HepG2 (cell line): ENCODE results near the gene AEBP1.

ENCODE experiments used
- ATF3 ChIP-seq: sonication (generic); formaldehyde crosslinking; IDR thresholded peaks from 2 replicates; pipeline ENCODE4 v1.4.0; 2020; ENCODE audit warnings: missing genetic modification reagents
- CC2D1A ChIP-seq: sonication (generic); formaldehyde crosslinking; IDR thresholded peaks from 2 replicates; pipeline ENCODE4 v1.8.1; 2023; ENCODE audit warnings: mild to moderate bottlenecking, missing genetic modification reagents
- SRSF1 ChIP-seq: fragments of 200-400 bp; formaldehyde crosslinking; optimal IDR thresholded peaks from 2 replicates; pipeline ENCODE3; 2017; ENCODE audit warnings: mild to moderate bottlenecking, low read depth, low read length, moderate library complexity
- TFDP2 ChIP-seq: sonication (generic); formaldehyde crosslinking; IDR thresholded peaks from 2 replicates; pipeline ENCODE4 v1.4.0; 2020; ENCODE audit warnings: missing genetic modification reagents
- ZNF329 ChIP-seq: sonication (generic); formaldehyde crosslinking; IDR thresholded peaks from 2 replicates; pipeline ENCODE4 v1.9.0; 2021; ENCODE audit warnings: low read depth, mild to moderate bottlenecking, missing genetic modification reagents
- ZNF44 ChIP-seq: sonication (generic); formaldehyde crosslinking; IDR thresholded peaks from 2 replicates; pipeline ENCODE4 v1.5.1; 2020; ENCODE audit warnings: mild to moderate bottlenecking, missing genetic modification reagents
- ZNF580 ChIP-seq: IDR thresholded peaks from 2 replicates; pipeline ENCODE4 v1.6.1; 2016; ENCODE audit warnings: low read depth, borderline replicate concordance
- ZNF670 ChIP-seq: sonication (generic); formaldehyde crosslinking; IDR thresholded peaks from 2 replicates; pipeline ENCODE4 v1.8.0; 2022; ENCODE audit warnings: mild to moderate bottlenecking, missing genetic modification reagents, borderline replicate concordance
- TF ChIP-seq, protein P1 (sequence below): fragments of 450-650 bp; IDR thresholded peaks from 2 replicates; pipeline ENCODE4 v1.6.1; 2016

DNA sequence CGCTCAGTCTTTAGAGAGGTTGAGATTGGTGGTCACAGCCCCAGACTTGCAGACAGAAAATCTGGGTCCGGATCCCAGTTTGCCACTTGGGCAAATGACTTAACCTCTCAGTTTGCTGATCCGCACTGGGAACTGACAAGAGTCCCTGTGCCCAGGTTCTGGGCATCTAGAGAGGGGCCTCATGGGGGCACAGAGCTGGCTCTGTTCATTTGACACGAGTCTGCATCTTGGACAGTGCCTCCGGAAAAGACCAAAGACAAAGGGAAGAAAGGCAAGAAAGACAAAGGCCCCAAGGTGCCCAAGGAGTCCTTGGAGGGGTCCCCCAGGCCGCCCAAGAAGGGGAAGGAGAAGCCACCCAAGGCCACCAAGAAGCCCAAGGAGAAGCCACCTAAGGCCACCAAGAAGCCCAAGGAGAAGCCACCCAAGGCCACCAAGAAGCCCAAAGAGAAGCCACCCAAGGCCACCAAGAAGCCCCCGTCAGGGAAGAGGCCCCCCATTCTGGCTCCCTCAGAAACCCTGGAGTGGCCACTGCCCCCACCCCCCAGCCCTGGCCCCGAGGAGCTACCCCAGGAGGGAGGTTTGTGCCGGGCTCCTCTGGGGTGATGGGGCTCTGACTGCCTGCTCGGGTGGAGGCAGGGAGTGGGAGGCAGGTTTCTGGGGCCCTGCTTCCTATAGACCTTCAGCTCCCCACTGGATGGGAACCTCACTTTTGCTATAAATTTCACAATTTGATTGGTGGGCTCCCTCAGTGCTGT is 2.3 kb downstream of the AEBP1 start:
- no peak for TF ChIP-seq ZNF580 (CRISPR knock-in tag)
- TF ChIP-seq TFDP2 (CRISPR knock-in tag), result no peak
- no peak for TF ChIP-seq CC2D1A (CRISPR knock-in tag)
- no peak for TF ChIP-seq ZNF329 (CRISPR knock-in tag)
- TF ChIP-seq ZNF670 (CRISPR knock-in tag), result no peak
- TF ChIP-seq ATF3 (CRISPR knock-in tag), result no peak
- TF ChIP-seq ZNF44, result no peak
- TF ChIP-seq, protein P1, sequence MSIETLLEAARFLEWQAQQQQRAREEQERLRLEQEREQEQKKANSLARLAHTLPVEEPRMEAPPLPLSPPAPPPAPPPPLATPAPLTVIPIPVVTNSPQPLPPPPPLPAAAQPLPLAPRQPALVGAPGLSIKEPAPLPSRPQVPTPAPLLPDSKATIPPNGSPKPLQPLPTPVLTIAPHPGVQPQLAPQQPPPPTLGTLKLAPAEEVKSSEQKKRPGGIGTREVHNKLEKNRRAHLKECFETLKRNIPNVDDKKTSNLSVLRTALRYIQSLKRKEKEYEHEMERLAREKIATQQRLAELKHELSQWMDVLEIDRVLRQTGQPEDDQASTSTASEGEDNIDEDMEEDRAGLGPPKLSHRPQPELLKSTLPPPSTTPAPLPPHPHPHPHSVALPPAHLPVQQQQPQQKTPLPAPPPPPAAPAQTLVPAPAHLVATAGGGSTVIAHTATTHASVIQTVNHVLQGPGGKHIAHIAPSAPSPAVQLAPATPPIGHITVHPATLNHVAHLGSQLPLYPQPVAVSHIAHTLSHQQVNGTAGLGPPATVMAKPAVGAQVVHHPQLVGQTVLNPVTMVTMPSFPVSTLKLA, result no peak
- TF ChIP-seq SRSF1, result no peak
